Neural cell (in vitro differentiated cells): Measurements from ENCODE around the gene INO80E. TPM values are rescaled to one million over a fixed set of nuclear protein-coding genes. Genes with fewer than 3 reads are reported as not detected.

Experiments used
- H2AFZ ChIP-seq: fragments of 200-600, 300-800 bp; sonication (generic), shearing (Covaris generic); 2 replicates; pipeline ENCODE4 v1.6.0; 2014; ENCODE audit warnings: low read depth, mild to moderate bottlenecking, antibody characterized with exemption, low read length, moderate library complexity
- H3F3A ChIP-seq: fragments of 200-600 bp; shearing (Covaris generic); 2 replicates; pipeline ENCODE4 v1.6.1; 2016; ENCODE audit warnings: mild to moderate bottlenecking, moderate library complexity, mixed read lengths, antibody characterized with exemption, low read length; ENCODE audit not compliant: insufficient read depth, poor library complexity, severe bottlenecking
- H3K27ac ChIP-seq: fragments of 200-600, 300-800 bp; sonication (generic), shearing (Covaris generic); 2 replicates; pipeline ENCODE4 v1.5.1; 2014; ENCODE audit warnings: mild to moderate bottlenecking, low read length, moderate library complexity
- H3K27me3 ChIP-seq: fragments of 300-800, 200-600 bp; sonication (generic), shearing (Covaris generic); 2 replicates; pipeline ENCODE4 v1.6.0; 2014; ENCODE audit warnings: mild to moderate bottlenecking, low read depth, low read length, moderate library complexity; ENCODE audit not compliant: insufficient read depth
- H3K36me3 ChIP-seq: fragments of 300-800, 200-600 bp; sonication (generic), shearing (Covaris generic); 2 replicates; pipeline ENCODE4 v1.5.1; 2014; ENCODE audit warnings: mild to moderate bottlenecking, antibody characterized with exemption, low read length, moderate library complexity; ENCODE audit not compliant: insufficient read depth
- H3K4me2 ChIP-seq: fragments of 300-800, 200-600 bp; sonication (generic), shearing (Covaris generic); 2 replicates; pipeline ENCODE4 v1.6.0; 2014; ENCODE audit warnings: mild to moderate bottlenecking, low read length
- H3K4me3 ChIP-seq: fragments of 300-800, 200-600 bp; sonication (generic), shearing (Covaris generic); 2 replicates; pipeline ENCODE4 v1.5.1; 2014; ENCODE audit warnings: mild to moderate bottlenecking, low read length, moderate library complexity
- H3K79me2 ChIP-seq: fragments of 200-600 bp; shearing (Covaris generic); replicated peaks from 2 replicates; pipeline ENCODE4 v1.6.0; 2014; ENCODE audit warnings: mild to moderate bottlenecking, low read length, moderate library complexity; ENCODE audit not compliant: insufficient read depth
- H3K9ac ChIP-seq: fragments of 300-800, 200-600 bp; sonication (generic), shearing (Covaris generic); 2 replicates; pipeline ENCODE4 v1.6.1; 2016; ENCODE audit warnings: mild to moderate bottlenecking, low read length, mixed read lengths
- H3K9me2 ChIP-seq: fragments of 200-600 bp; shearing (Covaris generic); 2 replicates; pipeline ENCODE4 v1.6.1; 2016; ENCODE audit warnings: mild to moderate bottlenecking, low read length, mixed read lengths; ENCODE audit not compliant: insufficient read depth
- H3K9me3 ChIP-seq: fragments of 200-600, 300-800 bp; sonication (generic), shearing (Covaris generic); 2 replicates; pipeline ENCODE4 v1.6.1; 2016; ENCODE audit warnings: mild to moderate bottlenecking, mixed run types, low read length, moderate library complexity, mixed read lengths
- H4K20me1 ChIP-seq: fragments of 200-600 bp; shearing (Covaris generic); 2 replicates; pipeline ENCODE4 v1.6.1; 2016; ENCODE audit warnings: mild to moderate bottlenecking, mixed run types; ENCODE audit not compliant: insufficient read depth
- EP300 ChIP-seq: fragments of 450-650 bp; conservative IDR thresholded peaks from 2 replicates; pipeline ENCODE4 v1.6.1; 2014; ENCODE audit warnings: antibody characterized with exemption, mild to moderate bottlenecking, moderate library complexity; ENCODE audit not compliant: poor library complexity, severe bottlenecking
- EZH2 ChIP-seq: fragments of 200-600, 300-800 bp; shearing (Covaris generic), sonication (generic); IDR thresholded peaks from 2 replicates; pipeline ENCODE4 v1.6.1; 2014; ENCODE audit warnings: antibody characterized with exemption, low read length, borderline replicate concordance, mild to moderate bottlenecking; ENCODE audit not compliant: insufficient read depth, poor library complexity, severe bottlenecking
- MXI1 ChIP-seq: fragments of 450-650 bp; conservative IDR thresholded peaks from 2 replicates; pipeline ENCODE4 v1.6.1; 2014; ENCODE audit warnings: antibody characterized with exemption, mild to moderate bottlenecking; ENCODE audit not compliant: poor library complexity, severe bottlenecking
- POLR2AphosphoS5 ChIP-seq: IDR thresholded peaks from 2 replicates; pipeline ENCODE4 v1.6.1; 2012
- RAD21 ChIP-seq: fragments of 450-650 bp; conservative IDR thresholded peaks from 2 replicates; pipeline ENCODE4 v1.6.1; 2014; ENCODE audit warnings: antibody characterized with exemption, mild to moderate bottlenecking, moderate library complexity
- SMC3 ChIP-seq: fragments of 450-650 bp; conservative IDR thresholded peaks from 2 replicates; pipeline ENCODE4 v1.6.1; 2014; ENCODE audit warnings: antibody characterized with exemption, mild to moderate bottlenecking, moderate library complexity; ENCODE audit not compliant: poor library complexity
- TAF1 ChIP-seq: IDR thresholded peaks from 2 replicates; pipeline ENCODE4 v1.6.1; 2012; ENCODE audit warnings: low read depth
- polyA plus RNA-seq: library from polyadenylated mRNA; depleted of rRNA; stranded (reverse); fragments of >200 nt; gene quantifications from 2 replicates; pipeline ENCODE4 v1.2.3, GENCODE V29; 2014
- TF ChIP-seq, protein P1 (sequence below): fragments of 450-650 bp; IDR thresholded peaks from 2 replicates; pipeline ENCODE4 v1.5.1; 2014; ENCODE audit warnings: antibody characterized with exemption, mild to moderate bottlenecking, moderate library complexity; ENCODE audit not compliant: poor library complexity, severe bottlenecking
- TF ChIP-seq, protein P2 (sequence below): IDR thresholded peaks from 2 replicates; pipeline ENCODE4 v1.6.1; 2012; ENCODE audit warnings: borderline replicate concordance

Gene INO80E
- polyA plus RNA-seq, 1 donor from 2014 or later: 130 TPM

DNA sequence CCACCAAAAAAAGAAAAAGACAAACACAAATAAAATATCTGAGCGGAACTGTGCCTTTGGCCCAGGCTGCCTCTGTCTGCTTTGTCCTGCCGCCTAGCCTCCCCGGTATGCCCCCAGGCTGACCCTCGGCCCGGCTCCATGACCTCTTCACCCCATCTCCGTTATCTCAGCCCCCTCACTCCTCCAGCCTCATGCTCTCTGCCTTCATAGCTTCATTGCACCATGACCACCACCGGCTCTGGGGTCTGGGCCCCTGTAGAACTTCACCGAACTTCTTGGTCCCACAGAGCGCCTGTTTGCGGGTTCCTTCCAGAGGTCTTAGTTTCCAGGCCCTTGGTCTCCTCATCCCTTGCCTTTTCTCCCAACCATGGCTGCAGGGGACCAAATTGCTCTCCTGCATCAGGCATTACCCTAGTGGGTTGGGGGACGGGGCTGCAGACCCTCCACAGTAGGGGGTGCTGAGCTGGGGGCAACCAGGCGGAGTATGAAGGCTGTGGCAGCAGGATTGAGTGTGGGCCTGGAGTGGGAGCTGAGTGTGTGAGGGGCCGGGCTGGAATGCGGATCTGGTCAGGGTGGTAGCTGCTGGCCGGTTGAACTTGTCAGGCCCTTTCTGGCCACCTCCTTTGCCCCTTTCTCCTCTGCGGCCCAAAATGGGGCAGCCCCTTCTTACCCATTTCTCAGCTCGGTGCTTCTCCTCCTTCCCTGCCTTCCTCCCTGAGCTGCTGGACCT is 7.5 kb upstream of the INO80E start:
- Histone ChIP-seq H3K36me3 (no peaks in the 10 kb centered on the region), H3F3A (no peaks in the 10 kb centered on the region), H2AFZ (no peak overlapping the region), H3K4me3 (no peak overlapping the region), H3K27me3 (no peaks in the 10 kb centered on the region), H4K20me1 (no peaks in the 10 kb centered on the region), H3K79me2 (no peaks in the 10 kb centered on the region), H3K27ac (no peak overlapping the region), H3K9me2 (no peaks in the 10 kb centered on the region), H3K9me3 (no peaks in the 10 kb centered on the region), H3K4me2 (no peak overlapping the region), H3K9ac (no peak overlapping the region)
- TF ChIP-seq MXI1 (no peak), RAD21 (no peak), SMC3 (no peak), EZH2 (no peak), POLR2AphosphoS5 (no peak), TAF1 (no peak), EP300 (no peak)
- TF ChIP-seq, protein P1, sequence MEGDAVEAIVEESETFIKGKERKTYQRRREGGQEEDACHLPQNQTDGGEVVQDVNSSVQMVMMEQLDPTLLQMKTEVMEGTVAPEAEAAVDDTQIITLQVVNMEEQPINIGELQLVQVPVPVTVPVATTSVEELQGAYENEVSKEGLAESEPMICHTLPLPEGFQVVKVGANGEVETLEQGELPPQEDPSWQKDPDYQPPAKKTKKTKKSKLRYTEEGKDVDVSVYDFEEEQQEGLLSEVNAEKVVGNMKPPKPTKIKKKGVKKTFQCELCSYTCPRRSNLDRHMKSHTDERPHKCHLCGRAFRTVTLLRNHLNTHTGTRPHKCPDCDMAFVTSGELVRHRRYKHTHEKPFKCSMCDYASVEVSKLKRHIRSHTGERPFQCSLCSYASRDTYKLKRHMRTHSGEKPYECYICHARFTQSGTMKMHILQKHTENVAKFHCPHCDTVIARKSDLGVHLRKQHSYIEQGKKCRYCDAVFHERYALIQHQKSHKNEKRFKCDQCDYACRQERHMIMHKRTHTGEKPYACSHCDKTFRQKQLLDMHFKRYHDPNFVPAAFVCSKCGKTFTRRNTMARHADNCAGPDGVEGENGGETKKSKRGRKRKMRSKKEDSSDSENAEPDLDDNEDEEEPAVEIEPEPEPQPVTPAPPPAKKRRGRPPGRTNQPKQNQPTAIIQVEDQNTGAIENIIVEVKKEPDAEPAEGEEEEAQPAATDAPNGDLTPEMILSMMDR: no peak
- TF ChIP-seq, protein P2, sequence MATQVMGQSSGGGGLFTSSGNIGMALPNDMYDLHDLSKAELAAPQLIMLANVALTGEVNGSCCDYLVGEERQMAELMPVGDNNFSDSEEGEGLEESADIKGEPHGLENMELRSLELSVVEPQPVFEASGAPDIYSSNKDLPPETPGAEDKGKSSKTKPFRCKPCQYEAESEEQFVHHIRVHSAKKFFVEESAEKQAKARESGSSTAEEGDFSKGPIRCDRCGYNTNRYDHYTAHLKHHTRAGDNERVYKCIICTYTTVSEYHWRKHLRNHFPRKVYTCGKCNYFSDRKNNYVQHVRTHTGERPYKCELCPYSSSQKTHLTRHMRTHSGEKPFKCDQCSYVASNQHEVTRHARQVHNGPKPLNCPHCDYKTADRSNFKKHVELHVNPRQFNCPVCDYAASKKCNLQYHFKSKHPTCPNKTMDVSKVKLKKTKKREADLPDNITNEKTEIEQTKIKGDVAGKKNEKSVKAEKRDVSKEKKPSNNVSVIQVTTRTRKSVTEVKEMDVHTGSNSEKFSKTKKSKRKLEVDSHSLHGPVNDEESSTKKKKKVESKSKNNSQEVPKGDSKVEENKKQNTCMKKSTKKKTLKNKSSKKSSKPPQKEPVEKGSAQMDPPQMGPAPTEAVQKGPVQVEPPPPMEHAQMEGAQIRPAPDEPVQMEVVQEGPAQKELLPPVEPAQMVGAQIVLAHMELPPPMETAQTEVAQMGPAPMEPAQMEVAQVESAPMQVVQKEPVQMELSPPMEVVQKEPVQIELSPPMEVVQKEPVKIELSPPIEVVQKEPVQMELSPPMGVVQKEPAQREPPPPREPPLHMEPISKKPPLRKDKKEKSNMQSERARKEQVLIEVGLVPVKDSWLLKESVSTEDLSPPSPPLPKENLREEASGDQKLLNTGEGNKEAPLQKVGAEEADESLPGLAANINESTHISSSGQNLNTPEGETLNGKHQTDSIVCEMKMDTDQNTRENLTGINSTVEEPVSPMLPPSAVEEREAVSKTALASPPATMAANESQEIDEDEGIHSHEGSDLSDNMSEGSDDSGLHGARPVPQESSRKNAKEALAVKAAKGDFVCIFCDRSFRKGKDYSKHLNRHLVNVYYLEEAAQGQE: no peak

DNA sequence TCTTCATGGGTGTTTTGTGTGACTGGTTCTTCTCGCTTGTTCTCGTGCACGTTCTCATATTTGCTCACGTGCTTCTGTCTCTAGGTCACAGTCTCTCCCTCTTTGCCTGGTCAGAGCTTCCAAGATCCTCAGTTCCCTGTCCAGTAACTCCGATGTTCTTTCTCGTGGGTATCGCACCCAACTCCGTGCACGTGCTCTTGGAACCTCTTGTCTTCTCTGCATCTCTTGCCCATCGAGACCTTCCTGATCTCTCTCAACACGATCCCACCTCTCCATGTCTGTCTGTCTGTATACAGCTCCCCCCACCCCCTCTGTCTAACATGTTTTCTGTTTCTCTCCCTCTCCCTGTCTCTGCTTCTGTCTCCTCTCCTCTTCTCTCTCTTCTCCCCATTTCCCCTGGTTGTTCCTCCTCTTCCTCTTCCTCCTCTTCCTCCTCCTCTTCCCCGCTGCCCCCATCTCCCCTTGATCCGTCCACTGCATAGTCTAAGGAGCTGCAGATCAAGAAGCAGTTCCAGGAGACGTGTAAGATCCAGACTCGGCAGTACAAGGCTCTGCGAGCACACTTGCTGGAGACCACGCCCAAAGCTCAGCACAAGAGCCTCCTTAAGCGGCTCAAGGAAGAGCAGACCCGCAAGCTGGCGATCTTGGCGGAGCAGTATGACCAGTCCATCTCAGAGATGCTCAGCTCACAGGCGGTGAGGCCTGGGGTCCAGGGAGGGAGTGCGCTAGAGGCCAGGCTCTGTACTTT is 6.8 kb upstream of the INO80E start:
- Histone ChIP-seq H3K9me2 (no peaks in the 10 kb centered on the region), H3K27ac (no peak overlapping the region), H4K20me1 (no peaks in the 10 kb centered on the region), H3K79me2 (no peaks in the 10 kb centered on the region), H3K36me3 (no peaks in the 10 kb centered on the region), H2AFZ (no peak overlapping the region), H3K9ac (no peak overlapping the region), H3K4me3 (no peak overlapping the region), H3K9me3 (no peaks in the 10 kb centered on the region), H3K27me3 (no peaks in the 10 kb centered on the region), H3F3A (no peaks in the 10 kb centered on the region), H3K4me2 (no peak overlapping the region)
- TF ChIP-seq, protein P2: no peak
- TF ChIP-seq POLR2AphosphoS5 (no peak), EZH2 (no peak), TAF1 (no peak), EP300 (no peak), MXI1 (no peak), RAD21 (no peak), SMC3 (no peak)
- TF ChIP-seq, protein P1: no peak
